A673 (cell line): ENCODE results near the gene GRIN2D. TPM values are rescaled to one million over a fixed set of nuclear protein-coding genes. Genes with fewer than 3 reads are reported as not detected.

ENCODE experiments used
- BruUV-seq: library from RNA; stranded (reverse); fragments of 400-500 nt; replicated peaks from 2 replicates; lab custom pipeline; 2021; lab: Mats Ljungman, UMichigan
- CTCF ChIA-PET: fragments of 300-600 bp; sonication (Branson Sonifier 250); formaldehyde crosslinking; loops from one replicate; lab custom pipeline; 2022; ENCODE audit warnings: antibody characterized with exemption; lab: Charles Lee
- POLR2A ChIA-PET: fragments of 300-600 bp; sonication (Branson Sonifier 250); formaldehyde crosslinking; loops from one replicate; lab custom pipeline; 2022; ENCODE audit warnings: antibody characterized with exemption; ENCODE audit not compliant: low non-redundant PET; lab: Charles Lee
- DNase-seq: peaks from one replicate; pipeline ENCODE4 v3.0.0-alpha.2; 2015; ENCODE audit warnings: low spot score
- H3K27ac ChIP-seq: fragments of 200-600 bp; sonication (generic); 2 replicates; pipeline ENCODE4 v1.5.1; 2016; ENCODE audit warnings: mixed run types, low read depth, mild to moderate bottlenecking, mixed read lengths, antibody characterized with exemption, low read length; ENCODE audit not compliant: poor library complexity, severe bottlenecking
- H3K27me3 ChIP-seq: fragments of 200-600 bp; sonication (generic); replicated peaks from 2 replicates; pipeline ENCODE4 v1.6.1; 2017; ENCODE audit warnings: mixed run types, low read depth, mild to moderate bottlenecking, mixed read lengths, antibody characterized with exemption, low read length; ENCODE audit not compliant: insufficient read depth, poor library complexity
- H3K36me3 ChIP-seq: fragments of 200-600 bp; sonication (generic); 2 replicates; pipeline ENCODE4 v1.6.1; 2016; ENCODE audit warnings: mixed run types, mild to moderate bottlenecking, mixed read lengths, antibody characterized with exemption, low read length; ENCODE audit not compliant: insufficient read depth, poor library complexity, severe bottlenecking
- H3K4me1 ChIP-seq: fragments of 200-600 bp; sonication (generic); 2 replicates; pipeline ENCODE4 v1.6.1; 2017; ENCODE audit warnings: mixed run types, mild to moderate bottlenecking, mixed read lengths, antibody characterized with exemption, low read length; ENCODE audit not compliant: insufficient read depth, poor library complexity, severe bottlenecking
- H3K4me3 ChIP-seq: fragments of 200-600 bp; sonication (generic); 2 replicates; pipeline ENCODE4 v1.5.1; 2016; ENCODE audit warnings: low read depth, mixed run types, mild to moderate bottlenecking, mixed read lengths, low read length; ENCODE audit not compliant: poor library complexity, severe bottlenecking
- H3K9me3 ChIP-seq: fragments of 200-600 bp; sonication (generic); 2 replicates; pipeline ENCODE4 v1.6.1; 2016; ENCODE audit warnings: mixed run types, low read depth, mild to moderate bottlenecking, mixed read lengths, antibody characterized with exemption, low read length; ENCODE audit not compliant: poor library complexity, severe bottlenecking
- EZH2 ChIP-seq: fragments of 200-600 bp; sonication (generic); IDR thresholded peaks from 2 replicates; pipeline ENCODE4 v1.6.1; 2017; ENCODE audit warnings: borderline replicate concordance, low read depth, mild to moderate bottlenecking, mixed read lengths, antibody characterized with exemption, low read length; ENCODE audit not compliant: poor library complexity, severe bottlenecking
- intact Hi-C: fragments of 100-400 bp; cut with micrococcal nuclease; formaldehyde crosslinking; loops from one replicate; pipeline ENCODE4 v1.10.0; 2022; ENCODE audit not compliant: unreplicated experiment
- total RNA-seq: library from RNA; stranded (reverse); gene quantifications from 2 replicates; pipeline ENCODE4 v1.2.3, GENCODE V29; 2021
- TF ChIP-seq, protein P1 (sequence below): fragments of 300-800, 200-600 bp; sonication (generic); conservative IDR thresholded peaks from 2 replicates; pipeline ENCODE4 v1.5.1; 2017; ENCODE audit warnings: low read depth, mild to moderate bottlenecking, antibody characterized with exemption, low read length, moderate library complexity, mixed read lengths

The GRIN2D gene
- total RNA-seq, 1 experiment from 2014 or later = 10.4 TPM

DNA sequence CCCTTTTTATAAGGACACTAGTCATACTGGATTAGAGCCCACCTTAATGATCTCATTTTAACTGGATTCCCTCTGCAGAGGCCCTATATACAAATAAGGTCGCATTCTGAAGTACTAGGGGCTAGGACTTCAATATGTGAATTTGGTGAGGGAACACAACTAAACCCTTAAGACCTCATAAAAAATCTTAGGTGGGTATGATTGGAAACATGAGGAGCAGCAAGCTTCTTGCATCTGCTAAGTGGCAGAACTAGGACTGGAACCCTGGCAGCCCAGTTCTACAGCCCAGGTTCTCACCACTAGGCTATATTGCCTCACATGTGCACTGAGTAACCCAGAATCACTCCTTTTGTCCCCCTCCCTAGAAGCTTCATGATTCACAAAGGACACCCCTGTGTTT is 35.2 kb downstream of the GRIN2D start:
- Histone ChIP-seq H3K27me3 (no peaks in the 10 kb centered on the region), H3K27ac (no peak overlapping the region), H3K36me3 (no peaks in the 10 kb centered on the region), H3K4me1 (peaks cover 7% of the 10 kb centered on the region), H3K9me3 (no peaks in the 10 kb centered on the region), H3K4me3 (no peak overlapping the region)
- no TSS peak for BruUV-seq
- POLR2A ChIA-PET = no interaction called here
- CTCF ChIA-PET = no interaction called here
- no peak for DNase-seq
- intact Hi-C loops = no loop called here
- TF ChIP-seq, protein P1, sequence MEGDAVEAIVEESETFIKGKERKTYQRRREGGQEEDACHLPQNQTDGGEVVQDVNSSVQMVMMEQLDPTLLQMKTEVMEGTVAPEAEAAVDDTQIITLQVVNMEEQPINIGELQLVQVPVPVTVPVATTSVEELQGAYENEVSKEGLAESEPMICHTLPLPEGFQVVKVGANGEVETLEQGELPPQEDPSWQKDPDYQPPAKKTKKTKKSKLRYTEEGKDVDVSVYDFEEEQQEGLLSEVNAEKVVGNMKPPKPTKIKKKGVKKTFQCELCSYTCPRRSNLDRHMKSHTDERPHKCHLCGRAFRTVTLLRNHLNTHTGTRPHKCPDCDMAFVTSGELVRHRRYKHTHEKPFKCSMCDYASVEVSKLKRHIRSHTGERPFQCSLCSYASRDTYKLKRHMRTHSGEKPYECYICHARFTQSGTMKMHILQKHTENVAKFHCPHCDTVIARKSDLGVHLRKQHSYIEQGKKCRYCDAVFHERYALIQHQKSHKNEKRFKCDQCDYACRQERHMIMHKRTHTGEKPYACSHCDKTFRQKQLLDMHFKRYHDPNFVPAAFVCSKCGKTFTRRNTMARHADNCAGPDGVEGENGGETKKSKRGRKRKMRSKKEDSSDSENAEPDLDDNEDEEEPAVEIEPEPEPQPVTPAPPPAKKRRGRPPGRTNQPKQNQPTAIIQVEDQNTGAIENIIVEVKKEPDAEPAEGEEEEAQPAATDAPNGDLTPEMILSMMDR = no peak
- no peak for TF ChIP-seq EZH2

DNA sequence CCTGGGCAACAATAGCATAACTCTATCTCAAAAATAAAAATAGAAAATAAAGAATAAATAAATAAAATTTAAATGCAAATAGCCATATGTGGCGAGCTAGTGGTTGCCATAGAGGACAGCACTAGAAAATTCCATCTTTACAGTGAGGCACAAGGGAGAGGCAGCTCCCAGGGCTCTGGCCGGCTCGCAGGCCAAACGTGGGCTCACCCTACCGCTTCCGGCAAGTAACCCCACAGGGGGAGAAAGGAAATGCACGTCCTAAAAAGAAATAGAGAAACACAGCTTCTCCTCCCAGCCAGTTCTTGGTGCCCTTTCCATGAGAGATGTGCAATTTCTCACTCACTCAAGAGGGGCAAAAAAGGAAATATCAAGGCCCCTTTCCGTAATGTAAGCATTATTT is 39.9 kb downstream of the GRIN2D start:
- H3K4me1 ChIP-seq = peaks cover 5% of the 10 kb centered on the region
- intact Hi-C loops = no loop called here
- no peaks in the 10 kb centered on the region for H3K27me3 ChIP-seq
- TF ChIP-seq, protein P1 = no peak
- no peak for TF ChIP-seq EZH2
- H3K4me3 ChIP-seq = no peak overlapping the region
- ChIA-PET POLR2A (no interaction called here), CTCF (no interaction called here)
- no peaks in the 10 kb centered on the region for H3K36me3 ChIP-seq
- BruUV-seq = no TSS peak
- DNase-seq = no peak
- H3K27ac ChIP-seq = no peak overlapping the region
- H3K9me3 ChIP-seq = no peaks in the 10 kb centered on the region

DNA sequence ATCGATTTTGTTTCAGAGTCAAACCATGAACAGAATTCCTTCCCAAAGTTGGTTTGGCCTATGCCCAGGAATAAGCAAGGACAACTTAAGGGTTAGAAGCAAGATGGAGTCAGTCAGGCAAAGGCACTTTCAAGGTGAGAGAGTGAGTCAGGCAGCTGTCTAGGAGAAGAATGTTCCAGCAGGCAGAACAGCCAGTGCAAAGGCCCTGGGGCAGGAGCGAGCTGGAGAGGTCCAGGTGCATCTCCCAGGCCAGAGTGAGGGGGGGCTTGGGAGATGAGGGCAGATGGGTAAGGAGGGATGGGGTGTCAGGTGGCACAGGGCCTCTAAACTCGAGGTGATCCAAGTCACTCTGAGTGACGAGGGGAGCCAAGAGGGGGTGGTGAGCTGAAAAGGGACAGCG is 43.1 kb downstream of the GRIN2D start:
- no peak overlapping the region for H3K27ac ChIP-seq
- H3K4me1 ChIP-seq = peaks cover 5% of the 10 kb centered on the region
- no peak for DNase-seq
- no TSS peak for BruUV-seq
- no peaks in the 10 kb centered on the region for H3K36me3 ChIP-seq
- no peak for TF ChIP-seq EZH2
- TF ChIP-seq, protein P1 = no peak
- ChIA-PET CTCF (no interaction called here), POLR2A (no interaction called here)
- H3K27me3 ChIP-seq = no peaks in the 10 kb centered on the region
- no peaks in the 10 kb centered on the region for H3K9me3 ChIP-seq
- H3K4me3 ChIP-seq = no peak overlapping the region
- intact Hi-C loops = no loop called here
